Thyroid gland (tissue), 4 donors: ENCODE results near the gene GSN.

ENCODE experiments used
- POLR2A ChIP-seq, 2 donors: fragments of 450-650 bp; IDR thresholded peaks; one replicate each; pipeline ENCODE4 v1.6.1; 2017; ENCODE audit warnings: antibody characterized with exemption in 2 of 2, mild to moderate bottlenecking in 2 of 2, moderate library complexity in 1 of 2
- TF ChIP-seq, protein P1 (sequence below), 6 experiments: fragments of 200-600 bp in 3 of 6; fragments of 450-650 bp in 3 of 6; sonication (generic) in 3 of 6; IDR thresholded peaks; one replicate each; pipeline ENCODE4 v1.5.1; 2016 to 2019; ENCODE audit warnings: antibody characterized with exemption in 6 of 6, mild to moderate bottlenecking in 2 of 6, inconsistent platforms in 1 of 6, moderate library complexity in 1 of 6

DNA sequence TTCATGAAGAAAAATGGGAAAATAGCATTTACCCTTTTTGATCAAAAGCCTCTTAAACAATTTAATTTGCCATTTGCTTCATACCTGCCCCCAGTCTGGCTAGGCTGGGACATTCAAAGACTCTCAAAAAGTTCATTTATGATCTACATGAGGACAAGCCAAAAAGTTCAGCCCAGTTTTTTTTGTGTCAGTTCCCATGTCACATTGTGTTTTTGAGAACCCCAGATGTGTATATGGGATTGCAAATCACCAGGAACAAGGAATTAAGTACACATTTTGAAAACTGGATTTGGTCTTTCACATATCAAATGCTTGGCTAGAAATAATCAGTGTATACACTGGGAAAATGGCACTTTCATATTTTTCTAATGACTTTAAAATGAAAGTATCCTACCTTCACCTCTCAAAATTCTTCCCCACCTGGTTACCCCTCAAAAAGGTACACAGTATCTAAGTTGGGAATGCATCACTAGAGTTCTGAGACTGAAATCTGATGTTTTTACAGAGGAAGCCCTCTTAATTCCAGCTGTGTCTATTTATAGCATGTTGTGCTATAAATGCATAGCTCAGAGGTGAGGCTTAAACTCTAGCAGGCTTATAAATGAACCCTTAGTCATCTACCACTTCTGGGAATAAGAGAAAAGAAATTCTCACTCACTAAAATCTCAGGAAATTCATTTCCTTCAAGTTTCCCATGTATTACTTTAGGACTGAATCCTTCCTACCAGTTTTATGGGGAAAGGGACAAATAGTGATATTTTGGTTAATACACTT lies 92.8 kb downstream of the GSN start:
- TF ChIP-seq, protein P1, sequence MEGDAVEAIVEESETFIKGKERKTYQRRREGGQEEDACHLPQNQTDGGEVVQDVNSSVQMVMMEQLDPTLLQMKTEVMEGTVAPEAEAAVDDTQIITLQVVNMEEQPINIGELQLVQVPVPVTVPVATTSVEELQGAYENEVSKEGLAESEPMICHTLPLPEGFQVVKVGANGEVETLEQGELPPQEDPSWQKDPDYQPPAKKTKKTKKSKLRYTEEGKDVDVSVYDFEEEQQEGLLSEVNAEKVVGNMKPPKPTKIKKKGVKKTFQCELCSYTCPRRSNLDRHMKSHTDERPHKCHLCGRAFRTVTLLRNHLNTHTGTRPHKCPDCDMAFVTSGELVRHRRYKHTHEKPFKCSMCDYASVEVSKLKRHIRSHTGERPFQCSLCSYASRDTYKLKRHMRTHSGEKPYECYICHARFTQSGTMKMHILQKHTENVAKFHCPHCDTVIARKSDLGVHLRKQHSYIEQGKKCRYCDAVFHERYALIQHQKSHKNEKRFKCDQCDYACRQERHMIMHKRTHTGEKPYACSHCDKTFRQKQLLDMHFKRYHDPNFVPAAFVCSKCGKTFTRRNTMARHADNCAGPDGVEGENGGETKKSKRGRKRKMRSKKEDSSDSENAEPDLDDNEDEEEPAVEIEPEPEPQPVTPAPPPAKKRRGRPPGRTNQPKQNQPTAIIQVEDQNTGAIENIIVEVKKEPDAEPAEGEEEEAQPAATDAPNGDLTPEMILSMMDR (IDR thresholded peaks at IDR 0.05) = no peak
- TF ChIP-seq POLR2A (IDR thresholded peaks at IDR 0.05) = no peak
